Lung microvascular endothelial cell (primary cell): ENCODE results near the gene NPTX1. TPM values are rescaled to one million over a fixed set of nuclear protein-coding genes. Genes with fewer than 3 reads are reported as not detected.

Experiments used
- DNase-seq, 2 donors: peaks; one replicate each; pipeline versions ENCODE4 v3.0.0 to v3.0.0-alpha.2; 2010; ENCODE audit warnings: low read depth in 2 of 2
- total RNA-seq: library from RNA; depleted of rRNA; stranded (reverse); fragments of >200 nt; gene quantifications from 2 replicates; pipeline ENCODE4 v1.2.1, GENCODE V29; 2014

Gene NPTX1
- total RNA-seq, 1 donor from 2014 or later = under 0.01 TPM

DNA sequence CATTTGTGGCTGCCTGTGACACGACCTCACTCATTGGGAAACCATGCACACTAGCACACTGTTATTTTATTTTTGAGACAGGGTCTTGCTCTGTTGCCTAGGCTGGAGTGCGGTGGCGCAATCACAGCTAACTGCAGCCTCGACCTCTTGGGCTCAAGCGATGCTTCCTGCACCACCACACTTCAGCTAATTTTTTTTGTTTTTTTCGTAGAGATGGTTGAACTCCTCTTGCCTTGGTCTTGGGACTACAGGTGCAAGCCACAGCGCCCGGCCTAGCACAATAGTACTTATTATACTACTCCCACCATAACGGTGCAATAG lies 2.8 kb upstream of the NPTX1 start:
- DNase-seq = no peak

DNA sequence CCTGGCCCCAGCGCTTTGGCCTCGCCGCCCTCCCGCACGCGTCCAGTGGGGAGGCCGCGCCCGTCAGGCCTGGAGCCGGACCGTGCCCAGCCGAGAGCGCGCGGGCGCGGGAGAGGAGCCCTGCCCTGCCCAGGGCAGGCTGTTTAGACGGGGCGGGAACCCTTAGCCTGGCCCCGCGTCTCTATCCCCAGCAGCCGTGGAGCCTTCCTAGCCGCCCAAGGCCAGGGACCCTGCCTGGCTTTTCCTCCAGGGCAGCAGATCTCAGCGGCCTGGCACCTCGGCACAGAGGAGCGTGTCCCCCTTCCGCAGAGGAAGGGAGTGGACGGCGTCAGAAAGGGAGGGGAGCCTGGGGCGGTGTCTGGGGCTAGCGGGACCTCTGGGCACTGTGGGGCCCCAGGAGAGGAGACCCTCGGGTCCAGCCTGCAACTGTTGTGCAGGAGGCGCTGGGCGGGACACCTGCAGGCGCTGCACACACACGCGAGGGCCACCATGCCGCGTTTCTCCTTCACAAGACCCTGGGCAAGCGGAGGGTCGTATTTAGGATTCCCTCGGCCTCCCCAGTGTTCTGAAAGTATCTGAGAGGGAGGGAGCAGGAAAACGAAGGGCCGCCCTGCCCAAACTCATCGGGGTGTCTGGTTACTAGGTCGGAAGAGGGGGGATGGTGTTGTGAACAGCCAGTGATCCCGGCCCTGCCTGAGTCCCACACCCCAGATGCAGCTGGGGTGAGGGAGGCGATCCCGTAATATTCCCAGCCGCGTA lies 2.3 kb upstream of the NPTX1 start:
- DNase-seq = no peak

DNA sequence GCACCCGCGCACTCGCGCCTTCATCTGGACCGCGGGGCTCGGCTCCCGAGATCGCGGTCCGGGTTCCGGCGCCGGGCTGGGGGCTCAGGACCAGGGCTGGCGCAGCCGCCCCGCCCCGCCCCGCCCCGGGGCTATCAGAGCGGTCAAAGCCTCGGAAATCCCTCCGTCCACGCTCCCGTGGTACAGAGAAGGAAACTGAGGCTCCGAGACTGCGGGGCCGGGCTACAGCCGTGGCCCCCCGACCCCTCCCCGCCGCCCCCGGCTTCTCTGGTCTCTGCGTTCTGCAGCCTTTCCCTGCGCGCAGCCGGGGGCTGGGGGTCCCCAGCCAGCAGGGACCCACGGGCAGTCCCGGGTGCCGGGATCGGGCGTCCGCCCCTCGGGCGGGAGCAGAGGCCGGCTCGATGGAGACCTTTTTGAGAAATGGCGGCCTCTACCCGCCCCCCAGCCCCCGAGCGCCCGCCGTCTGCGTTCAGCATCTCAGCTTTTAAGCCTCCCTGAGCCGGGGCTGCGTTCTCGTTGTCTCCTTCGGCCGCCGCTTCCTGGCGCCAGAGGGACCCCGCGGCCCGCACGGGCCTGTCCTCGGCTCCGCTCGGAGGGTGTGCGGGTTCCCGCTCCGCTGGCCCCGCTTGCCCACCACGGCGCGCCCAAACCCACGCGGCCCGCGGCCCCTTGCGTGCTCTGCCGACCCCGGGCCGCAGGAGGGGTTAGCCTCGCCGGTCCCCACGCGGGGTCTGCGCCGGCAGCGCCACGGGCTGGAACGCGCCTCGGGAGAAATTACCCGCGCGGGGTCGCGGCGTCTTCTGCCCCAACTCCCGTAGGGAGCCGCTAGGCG lies 1.5 kb upstream of the NPTX1 start:
- DNase-seq = peak; percentile 44 to 45

DNA sequence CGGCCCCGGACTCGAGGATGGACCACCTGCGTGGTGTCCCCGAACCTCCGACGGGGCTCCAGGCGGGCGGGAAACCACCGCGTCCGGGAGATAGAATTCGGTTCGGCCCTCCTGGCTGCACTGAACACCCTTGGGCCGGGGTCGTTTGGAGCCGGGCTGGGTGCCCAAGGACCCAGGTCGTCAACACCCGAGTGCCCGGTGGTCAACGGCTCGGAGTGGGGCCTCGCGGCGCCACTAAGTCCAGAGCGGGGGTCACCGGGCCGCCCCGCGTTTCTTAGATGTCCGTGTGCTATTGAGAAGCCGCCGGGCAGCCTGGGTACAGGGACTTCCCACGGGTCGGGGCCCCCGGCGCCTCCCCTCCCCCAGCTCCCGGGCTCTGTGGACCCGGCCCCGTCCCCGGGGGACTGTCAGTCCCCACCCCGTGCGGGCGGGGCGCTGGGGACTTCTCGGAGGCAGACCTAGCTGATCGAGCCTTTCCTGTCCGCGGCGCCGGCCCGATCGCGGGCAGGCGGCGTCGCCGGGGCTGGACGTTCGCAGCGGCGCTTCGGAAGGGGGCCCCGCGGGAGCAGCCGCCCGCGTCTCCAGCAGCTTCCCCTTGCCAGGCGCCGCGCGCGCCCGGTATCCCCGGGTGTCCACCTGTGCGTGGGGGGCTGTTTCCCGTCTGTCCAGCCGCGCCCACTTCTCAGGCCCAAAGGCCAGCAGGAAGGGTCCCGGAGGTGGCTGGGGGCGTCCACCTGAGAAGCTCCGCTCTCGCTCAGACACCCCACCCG lies 655 bp upstream of the NPTX1 start:
- peak in 1 of 2 donors; percentile 11 for DNase-seq

DNA sequence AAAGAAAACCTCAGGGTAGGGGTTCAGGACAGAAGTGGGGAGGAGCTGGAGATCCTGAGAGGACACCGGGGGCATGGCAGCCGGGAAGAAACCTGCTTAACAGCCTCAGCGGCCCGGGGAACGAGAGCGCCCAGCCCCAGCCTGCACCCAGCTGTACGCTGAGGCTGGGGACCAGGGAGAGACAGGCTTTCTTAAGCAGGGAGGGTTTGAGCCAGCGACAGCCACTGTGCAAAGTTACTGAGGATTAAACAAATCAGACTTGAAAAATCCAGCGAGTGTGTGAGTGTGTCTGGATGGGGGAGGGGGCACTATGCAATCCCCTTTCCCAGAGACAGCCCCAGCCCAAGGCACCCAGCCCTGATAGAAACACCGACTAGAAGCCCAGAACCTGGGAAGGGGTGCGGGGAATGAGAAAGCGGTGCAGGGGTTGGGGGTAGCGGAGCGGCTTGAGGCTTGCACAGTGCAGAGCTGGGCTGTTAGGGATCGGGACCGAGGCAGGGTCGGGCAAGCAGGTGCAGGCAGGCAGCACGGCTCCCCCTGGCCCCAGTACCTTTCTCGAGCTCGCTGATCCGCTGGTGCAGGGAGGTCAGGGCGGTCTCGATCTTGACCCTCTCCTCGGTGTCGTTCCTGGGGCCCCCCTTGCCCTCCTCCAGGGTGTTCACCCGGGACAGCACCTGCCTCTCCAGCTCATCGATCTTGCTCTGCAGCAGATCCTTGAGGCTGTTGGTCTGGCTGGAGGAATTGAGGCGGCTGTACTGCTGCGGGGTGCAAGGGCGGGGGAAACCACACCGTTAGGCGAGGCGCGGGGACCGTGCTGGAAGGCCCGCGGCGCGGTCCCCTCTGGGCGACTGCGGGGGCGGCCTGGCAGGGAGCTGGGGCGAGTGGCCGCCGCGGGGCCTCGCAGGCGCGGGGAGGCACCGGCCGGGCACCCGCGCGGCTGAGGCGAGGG lies 1.2 kb downstream of the NPTX1 start:
- no peak for DNase-seq

DNA sequence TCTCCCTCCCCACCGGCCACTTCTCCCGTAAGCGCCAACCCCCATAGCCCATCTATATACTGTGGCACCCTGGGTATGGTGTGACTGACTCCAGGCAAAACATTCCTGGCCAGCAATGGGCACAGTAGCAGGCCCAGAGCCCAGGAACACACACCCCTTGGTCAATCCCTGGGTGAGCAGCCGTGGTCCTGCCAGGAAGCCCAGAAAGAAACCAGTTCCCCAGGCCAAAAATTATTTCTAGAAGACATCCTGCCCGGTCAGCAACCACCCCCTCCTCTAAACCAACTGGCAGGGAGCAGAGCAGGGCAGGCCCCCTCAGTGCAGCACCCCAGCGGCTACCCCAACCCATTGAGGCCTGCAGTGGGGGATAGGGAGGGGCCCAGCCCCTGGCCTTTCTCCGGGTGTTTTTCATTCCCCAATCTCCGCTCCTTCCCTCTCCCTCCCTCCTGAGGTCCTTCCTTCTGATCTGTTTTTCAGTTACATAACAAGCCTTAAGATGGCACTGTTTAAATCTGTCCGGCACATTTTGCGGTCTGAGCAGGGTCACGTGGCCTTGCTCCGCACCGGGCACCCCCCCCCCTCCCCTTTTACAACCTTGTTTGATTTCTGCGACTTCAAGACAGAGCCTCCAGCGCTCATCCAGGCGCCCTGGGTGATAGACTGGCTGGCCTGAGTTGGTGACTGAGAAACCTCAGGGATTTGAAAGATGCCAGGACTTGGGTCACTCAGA lies 2.0 kb downstream of the NPTX1 start:
- DNase-seq = peak; percentile 27 to 59

DNA sequence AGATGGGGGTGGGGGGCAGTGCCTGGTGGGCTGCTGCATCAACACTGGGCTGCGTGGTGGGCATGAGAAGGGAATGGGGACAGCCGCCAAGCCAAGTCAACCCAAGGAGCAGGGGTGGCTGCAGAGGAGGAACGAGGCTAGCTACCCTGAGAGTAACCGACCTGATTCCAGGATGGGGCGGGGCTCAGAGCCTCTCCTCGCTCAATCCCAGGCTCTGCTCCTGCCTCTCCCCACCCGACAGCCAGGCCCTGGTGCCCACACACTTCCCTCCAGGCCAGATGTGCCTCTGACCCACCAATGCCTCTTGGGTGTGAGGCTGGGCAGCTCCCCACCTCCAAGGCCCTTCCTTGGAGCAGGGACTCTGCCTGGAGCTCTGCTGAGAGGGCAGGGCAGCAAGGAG lies 2.7 kb downstream of the NPTX1 start:
- DNase-seq = no peak

DNA sequence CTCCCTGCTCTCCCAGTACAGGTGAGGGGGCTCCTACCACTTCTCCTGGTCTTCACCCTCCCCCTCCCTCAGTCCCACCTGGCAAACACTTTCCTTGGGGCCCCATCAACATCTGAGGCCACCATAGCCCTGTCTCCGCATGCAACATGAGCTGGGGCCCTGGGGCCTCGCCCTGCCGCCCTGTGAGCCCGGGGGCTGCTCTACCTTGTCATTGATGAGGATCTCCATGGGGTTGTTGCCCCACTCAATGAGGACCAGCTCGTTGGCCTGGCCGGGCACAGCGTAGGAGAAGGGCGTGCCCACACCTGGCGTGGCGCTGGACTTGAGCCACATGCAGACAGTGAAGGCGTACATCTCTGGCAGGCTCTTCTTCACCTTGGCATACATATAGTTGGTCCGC lies 3.4 kb downstream of the NPTX1 start:
- no peak for DNase-seq

DNA sequence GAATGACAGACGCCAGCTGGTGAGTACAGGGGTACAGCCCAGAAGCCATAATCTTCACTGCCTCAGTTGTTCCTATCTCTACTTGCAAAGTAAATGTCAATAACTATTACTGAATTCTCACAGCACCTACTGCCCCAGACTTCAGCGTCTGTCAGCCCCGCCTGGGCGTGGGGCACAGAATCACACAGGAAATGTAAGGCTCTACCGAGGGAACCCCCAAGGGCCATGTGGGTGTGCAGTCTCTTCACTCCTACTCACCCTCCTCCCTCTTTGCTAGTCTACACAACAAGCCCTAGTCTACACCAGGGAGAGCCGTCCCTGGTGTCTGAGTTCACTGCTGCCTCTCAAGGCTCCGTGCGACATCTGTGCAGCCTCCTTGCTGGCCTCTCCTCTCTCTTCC lies 4.5 kb downstream of the NPTX1 start:
- DNase-seq = no peak

DNA sequence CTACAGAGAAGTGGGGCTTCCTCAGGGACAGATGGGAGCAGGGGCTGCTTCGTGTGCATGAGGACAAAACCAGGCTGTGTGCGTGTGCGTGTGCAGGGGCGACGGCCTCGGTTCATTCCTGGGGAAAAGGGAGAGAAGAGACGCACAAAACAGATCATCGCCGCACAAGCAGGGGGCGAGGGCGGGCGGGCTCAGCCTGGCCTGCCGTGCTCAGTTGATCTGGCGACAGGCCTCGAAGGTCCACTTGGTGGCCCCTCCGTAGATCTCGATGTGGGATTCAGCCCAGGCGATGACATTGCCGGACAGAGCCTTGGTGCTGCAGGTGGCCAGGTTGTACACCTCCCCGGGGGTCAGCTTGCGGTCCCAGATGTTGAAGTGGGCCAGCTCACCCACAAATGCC lies 5.8 kb downstream of the NPTX1 start:
- DNase-seq = no peak

DNA sequence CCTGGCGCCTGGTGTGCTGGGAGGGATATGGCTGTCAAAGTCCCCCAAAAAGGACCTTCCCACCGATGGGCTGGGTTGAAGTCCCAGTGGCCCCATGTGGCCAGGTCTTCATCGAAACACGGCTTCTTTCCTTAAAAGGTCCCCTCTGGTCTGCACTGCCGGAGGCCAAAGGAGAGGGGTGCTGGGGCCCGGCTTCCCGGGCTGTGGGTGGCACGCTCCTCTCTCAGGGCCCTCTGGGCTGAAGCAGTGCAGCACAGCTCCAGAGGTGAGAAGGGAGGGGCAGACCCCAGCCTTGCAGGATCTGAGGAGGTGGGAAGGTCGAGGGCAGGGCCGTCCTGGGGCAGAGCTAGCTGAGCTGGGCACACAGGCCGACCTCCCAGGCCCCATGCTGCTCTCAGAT lies 6.7 kb downstream of the NPTX1 start:
- no peak for DNase-seq

DNA sequence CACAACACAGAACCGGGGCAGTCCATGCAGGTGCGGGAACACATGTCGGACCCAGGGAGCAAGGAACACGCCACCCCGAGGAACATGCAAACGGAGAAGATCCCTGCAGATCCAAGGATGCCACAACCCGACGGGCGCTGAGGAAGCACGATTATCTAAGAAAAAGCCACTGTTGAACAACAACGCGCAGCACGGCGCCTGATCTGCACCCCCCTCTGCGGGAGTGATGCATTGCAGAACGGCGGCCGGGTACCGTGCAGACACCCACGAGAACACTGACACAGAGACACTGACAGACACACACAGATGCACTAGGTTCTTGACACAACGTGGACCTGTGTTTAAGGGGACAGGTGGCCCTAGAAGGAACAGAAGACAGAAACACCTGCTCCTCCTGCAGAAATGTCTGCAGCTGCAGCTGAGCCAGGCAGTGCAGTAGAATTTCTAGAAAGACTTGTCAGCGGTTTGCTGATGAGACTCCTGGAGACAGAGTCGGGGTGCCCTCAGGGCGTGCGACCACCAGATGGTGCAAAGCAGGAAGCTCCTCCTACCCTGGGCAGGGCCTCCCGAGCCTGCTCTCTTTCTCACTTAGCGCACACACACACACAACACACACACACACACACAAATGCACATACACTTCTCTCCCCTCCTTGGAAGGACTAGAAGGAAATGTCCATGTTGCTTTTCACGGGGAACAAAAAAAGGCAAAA lies 7.5 kb downstream of the NPTX1 start:
- no peak for DNase-seq

DNA sequence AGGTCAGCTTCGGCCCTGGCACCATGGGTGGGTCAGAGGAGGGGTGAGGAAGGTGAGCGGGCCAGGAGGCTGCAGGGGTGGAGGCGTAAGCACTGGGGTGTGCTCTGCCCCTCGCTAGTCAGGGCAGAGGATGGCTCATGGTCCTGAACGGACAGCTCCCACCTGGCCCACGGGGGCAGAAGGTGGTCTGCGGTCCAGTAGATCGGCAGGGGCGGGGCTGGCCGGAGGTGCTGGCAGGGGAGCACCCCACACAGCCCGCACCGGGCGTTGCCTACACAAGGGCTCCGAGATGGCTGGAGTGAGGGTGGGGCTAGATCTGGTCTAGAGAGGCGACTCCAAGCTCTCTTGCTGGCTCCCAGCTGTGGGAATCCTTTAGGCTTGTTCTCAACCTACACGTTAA lies 8.2 kb downstream of the NPTX1 start:
- peak in 1 of 2 donors; percentile 11 for DNase-seq

DNA sequence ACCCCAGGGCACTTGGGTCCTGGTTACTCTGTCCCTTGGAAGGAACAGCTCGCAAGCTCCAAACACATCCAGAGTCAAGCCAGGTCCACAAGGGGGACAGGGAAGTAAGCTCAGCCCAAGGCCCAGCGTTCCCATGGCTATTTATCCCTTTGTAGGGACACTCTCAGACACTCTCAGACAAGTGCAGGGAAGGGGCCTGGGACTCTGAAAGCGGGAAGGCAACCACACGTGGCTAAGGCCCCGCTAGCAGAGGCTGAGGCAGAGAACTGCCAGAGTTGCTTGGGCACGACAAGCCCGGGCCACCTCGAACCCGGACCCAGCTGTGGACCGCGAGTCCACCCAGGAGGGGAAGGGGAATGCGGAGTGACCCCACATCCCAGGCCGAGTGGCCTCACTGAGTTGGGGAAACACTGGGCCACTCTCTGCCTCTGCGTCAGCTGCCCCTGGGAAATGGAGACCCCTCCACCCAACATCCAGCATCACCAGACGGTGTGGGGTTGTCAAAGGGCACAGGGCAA lies 10.2 kb downstream of the NPTX1 start:
- no peak for DNase-seq

DNA sequence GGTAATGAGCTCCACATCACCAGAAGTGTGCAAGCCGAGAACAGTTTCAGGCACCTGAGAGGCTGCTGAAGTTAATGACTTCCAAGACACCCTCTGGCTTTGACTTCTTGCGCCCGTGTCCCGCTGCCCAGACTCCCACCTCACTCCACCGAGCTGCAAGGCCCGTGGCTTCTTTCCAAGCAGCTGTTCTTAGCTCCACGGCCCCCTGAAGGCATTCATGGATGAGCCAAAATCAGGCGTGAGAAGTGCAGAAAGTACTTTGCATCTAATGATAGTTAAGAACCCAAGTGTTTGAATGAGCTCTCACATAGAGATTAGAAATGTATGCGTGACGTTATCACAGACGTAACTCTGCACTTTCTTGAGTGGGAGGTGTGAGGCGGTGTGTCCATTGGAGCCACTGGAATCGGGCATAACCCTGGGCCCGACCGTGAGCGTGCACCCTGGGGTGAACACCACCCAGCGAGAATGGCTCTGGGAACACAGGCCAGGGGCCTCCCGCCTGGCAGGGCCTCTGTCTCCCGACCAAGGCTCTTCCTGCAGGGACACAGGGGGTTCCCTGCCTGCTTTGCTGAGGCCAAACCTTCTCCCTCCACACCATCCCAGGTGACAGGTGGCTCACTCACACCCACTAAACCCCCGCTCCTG lies 11.0 kb downstream of the NPTX1 start:
- DNase-seq = no peak

DNA sequence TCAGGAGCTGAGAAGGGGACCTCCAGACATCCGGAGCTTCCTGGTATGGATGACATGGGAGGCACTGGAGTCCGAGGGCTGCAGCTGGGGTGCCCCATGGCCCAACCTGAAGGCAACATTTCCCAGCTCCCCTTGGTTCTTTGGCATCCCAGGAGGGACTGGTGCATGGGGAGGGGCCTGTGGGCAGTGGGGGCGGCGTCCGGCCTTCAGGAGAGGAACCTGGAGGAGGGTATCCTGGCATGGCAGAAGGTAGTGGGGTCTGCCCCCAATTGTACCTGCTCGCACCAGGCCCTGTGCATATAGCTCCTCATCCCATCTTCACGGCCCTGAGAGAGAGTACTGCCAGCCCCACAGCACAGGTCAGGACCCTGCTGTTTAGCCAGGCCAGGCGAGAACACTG lies 11.9 kb downstream of the NPTX1 start:
- DNase-seq = no peak

DNA sequence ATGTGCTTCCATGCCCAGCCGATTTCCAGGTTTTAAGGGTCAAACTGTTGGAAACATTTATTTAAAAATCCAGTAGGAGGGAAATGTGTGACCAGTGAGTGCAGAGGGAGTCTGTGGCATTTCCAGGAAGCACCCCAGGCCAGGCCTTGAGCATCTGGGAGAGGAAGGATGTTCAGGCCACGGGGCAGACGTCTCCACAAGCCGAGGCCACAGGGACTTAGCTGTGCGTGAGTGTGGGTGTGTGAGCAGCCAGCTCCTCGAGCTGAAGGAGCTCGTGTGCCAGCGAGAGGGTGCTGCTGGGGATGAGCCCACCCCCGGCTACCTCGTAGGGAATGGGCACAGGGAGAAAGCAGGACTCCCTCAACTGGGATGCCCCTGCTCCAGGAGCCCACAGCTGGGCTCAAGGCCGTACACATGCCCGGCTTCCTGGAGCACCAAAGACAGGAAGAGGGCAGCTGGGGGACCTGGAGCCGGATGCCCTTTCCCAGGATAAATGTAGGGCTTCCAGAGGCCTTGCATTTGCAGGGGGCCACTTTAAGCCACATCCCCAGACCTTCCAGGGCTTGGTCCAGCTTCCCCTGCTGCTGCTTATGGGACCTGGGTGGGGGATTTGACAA lies 12.5 kb downstream of the NPTX1 start:
- no peak for DNase-seq

DNA sequence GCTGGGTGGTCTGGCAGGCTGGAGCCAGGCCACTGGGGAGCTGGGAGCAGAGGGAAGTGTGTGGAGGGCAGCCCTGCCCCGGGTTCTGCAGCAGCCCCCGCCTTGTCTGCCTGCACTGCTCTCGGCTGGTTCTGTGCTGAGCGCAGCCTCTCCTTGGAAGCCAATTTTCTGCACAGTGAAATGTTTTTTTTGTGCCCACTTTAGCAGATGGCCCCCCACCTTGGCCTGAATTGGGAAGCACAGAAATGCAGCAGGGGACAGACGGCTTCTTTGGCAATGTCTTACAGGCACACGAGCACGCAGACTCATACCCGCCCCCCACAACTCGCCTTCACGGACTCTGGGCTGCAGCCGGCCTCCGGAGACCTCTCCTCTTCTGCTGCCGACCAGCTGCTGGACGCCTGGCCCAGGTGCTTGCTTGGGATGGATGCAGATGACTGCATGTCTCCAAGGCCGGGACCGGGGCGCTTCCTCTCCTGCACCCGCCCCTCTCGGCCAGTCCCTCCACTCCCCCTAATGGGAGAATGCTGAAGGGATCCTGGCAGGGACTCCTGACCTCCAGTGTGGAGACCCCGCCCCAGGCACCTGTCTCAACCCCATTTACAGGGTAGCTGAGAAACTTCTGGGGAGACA lies 14.8 kb downstream of the NPTX1 start:
- DNase-seq = no peak
